DMS153 treated with DMSO at 0.1 percent for 48 hours (cell line): ENCODE data around the gene NLRX1.
A peak's percentile ranks its signal among the peaks of the same experiment; 100 is the strongest.
"Not testable (repeated sequence)": the region's sequence is repeated elsewhere in the genome, so short reads cannot be mapped to it uniquely, and the experiment has no call there.

Source experiments
- DNase-seq: peaks from one replicate; lab custom pipeline; 2025; ENCODE audit not compliant: unreplicated experiment; lab: John Stamatoyannopoulos, UW

The NLRX1 gene

DNA sequence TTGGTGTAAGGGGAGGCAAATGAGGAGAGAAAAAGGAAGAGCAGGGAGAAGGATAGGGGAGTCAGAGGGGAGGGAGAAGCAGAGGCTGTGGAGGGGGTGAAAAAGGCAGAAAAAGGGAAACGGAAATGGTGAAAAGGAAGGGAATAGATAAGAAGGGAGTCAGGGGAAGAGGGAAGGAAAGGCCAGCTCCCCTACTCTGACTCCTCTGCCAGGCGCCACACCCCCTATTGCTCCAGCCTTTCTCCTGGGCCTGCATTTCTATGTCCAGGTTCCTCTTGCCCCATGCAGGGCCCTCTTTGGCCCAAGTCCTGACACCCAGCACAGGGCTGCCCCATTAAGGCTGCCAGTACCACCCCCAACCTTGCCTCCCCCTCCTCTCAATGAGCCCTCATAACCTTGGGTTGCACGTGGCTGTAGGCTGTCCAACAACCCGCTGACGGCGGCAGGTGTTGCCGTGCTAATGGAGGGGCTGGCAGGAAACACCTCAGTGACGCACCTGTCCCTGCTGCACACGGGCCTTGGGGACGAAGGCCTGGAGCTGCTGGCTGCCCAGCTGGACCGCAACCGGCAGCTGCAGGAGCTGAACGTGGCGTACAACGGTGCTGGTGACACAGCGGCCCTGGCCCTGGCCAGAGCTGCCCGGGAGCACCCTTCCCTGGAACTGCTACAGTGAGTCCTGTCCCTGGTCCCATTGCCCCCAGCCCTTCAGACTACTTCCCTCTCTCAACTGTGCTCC lies 13.3 kb downstream of the NLRX1 start:
- no peak for DNase-seq

DNA sequence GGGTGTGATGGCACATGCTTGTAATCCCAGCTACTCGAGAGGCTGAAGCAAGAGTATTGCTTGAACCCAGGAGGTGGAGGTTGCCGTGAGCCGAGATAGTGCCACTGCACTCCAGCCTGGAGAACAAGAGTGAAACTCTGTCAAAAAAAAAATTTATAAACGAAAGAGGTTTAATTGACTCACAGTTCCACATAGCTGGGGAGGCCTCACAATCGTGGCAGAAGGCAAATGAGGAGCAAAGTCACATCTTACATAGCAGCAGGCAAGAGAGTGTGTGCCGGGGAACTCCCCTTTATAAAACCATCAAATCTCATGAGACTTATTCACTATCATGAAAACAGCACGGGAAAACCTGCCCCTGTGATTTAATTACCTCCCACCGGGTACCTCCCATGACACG lies 15.9 kb downstream of the NLRX1 start:
- DNase-seq: not testable (repeated sequence)

DNA sequence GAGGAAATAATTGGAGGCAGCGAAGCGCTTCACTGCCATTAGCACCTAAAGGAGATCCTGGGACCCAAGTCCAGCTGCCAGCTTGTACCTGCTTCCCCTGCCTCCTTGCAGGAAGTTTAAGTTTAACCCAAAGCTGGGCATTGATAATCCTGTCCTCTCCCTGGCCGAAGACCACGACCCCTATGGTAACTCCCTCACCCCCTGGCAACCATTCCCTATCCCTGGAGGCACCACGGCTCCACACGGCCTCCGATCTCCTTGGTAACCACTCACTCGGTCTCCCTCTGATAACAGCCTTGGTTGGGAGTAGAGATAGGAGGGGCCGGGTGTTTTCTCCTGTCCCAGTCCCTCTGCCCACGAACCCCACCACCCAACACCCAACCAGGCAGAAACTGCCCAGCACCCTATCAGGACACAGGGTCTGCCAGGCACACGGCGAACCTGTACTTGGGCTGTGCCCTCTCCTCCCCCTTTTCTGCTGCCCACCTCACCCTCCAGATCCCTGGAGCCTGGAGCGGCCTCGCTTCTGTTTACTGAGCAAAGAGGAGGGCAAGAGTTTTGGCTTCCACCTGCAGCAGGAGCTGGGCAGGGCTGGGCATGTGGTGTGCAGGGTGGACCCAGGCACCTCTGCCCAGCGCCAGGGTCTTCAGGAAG lies 17.6 kb downstream of the NLRX1 start:
- DNase-seq: no peak

DNA sequence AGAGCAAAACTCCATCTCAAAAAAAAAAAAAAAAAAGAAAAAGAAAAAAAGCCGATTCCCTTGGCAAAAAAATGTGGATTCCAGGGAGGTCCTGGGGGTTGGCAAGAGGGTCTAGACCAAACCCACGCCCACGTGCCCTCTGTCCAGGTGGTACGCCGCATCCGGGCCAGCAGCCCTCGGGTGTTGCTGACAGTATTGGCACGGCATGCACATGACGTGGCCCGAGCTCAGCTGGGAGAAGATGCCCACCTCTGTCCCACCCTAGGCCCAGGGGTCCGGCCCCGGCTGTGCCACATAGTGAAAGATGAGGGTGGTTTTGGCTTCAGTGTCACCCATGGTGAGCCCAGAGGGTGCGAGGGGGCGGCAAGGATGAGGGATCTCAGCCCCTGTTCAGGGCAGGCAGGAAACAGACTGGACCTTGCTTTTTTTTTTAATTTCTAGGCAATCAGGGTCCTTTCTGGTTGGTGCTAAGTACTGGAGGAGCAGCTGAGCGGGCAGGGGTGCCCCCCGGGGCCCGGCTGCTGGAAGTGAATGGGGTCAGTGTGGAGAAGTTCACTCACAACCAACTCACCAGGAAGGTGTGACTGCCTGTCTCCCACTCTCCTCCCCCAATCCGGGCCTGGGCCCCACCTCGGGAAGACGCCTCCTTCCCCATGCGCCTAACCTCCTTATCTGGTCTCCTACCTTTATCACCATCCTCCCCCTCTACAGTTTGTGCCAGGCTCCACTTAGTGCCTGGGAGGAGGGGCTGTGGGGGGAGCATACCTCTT lies 18.8 kb downstream of the NLRX1 start:
- no peak for DNase-seq

DNA sequence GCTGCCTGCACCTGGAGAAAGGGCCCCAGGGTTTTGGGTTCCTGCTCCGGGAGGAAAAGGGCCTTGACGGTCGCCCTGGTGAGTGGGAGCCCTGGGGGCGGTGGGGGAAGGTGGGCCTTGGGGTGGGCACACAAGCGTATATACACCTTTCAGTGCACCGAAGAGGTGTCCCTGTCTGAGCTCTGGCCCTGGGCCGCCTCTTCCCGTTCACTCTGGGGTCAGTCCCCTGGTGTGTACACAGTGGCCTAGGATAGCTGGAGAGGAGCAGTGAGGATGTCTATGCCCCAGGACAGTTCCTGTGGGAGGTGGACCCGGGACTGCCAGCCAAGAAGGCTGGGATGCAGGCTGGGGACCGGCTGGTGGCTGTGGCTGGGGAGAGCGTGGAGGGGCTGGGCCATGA lies 19.5 kb downstream of the NLRX1 start:
- no peak for DNase-seq

DNA sequence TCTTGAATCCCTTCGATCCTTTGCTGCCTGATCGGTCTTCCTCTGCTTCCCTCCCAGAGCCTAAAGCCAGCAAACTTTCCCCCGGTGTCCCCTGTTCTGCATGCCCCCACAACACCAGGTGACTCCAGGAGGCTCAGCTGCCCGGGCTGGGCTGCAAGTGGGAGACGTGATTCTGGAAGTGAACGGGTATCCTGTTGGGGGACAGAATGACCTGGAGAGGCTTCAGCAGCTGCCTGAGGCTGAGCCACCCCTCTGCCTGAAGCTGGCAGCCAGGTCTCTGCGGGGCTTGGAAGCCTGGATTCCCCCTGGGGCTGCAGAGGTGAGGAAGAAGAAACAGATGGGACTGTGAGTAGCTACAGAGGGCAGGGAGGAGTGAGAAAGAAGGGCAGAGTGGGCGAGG lies 20.4 kb downstream of the NLRX1 start:
- no peak for DNase-seq

DNA sequence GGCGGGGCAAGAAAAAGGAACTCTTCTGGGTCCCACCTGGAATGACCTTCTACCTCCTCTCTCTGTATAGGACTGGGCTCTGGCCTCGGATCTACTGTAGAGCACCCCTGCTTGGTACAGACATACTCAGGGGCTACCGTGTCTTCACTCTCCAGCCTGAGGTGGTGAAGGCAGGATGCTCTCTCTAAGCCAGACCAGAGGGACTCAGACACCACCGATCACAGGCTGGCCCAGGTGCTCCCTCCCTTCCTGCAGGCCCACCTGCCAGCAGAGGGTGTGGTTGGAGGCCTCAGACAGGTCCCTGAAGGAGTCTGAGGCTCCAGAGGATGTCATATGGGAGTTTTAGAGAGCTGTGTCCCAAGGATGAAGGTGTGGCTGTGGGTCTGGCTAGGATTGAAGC lies 20.9 kb downstream of the NLRX1 start:
- DNase-seq: no peak

DNA sequence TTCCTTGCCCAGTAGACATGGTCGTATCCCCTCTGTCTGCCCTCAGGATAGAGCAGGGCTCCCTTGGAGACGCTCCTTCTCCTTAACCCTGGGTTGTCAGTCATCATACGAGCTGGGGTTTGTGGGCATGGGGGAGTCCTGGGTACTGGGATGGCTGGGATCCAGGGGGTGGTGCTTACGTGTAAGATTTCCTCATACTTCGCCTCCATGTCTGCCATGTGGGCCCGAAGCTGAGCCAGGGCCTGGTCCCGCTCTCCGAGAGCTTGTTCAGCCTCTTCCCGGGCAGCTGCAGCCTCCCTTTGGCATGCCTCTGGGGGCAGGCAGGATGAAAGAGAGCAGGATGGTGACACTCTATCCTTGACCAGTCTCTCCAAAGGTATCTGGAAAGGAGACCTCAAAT lies 22.0 kb downstream of the NLRX1 start:
- DNase-seq: no peak

DNA sequence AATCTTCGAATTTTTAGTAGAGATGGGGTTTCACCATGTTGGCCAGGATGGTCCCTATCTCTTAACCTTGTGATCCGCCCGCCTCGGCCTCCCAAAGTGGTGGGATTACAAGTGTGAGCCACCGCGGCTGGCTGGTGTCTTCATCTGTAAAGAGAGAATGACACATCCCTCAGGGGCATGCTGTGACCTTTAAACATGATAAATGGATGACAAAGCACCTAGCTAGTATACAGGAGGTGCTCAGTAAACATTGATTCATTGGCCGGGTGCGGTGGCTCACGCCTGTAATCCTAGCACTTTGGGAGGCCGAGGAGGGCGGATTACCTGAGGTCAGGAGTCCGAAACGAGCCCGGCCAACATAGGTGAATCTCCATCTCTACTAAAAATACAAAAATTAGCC lies 22.7 kb downstream of the NLRX1 start:
- not testable (repeated sequence) for DNase-seq

DNA sequence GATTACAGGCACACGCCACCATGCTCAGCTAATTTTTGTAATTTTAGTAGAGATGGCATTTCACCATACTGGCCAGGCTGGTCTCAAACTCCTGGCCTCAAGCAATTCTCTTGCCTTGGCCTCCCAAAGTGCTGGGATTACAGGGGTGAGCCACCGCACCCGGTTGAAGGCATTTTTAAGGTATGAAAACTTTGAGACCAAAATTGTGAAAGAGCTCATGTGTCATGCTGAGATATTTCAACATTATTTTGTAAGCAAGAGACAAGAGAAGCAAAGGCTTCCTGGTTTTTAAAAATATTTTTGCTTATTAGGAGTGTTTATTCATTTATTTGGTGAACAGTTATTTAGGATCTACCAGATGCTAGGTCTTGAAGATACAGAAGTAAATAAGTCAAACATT lies 23.6 kb downstream of the NLRX1 start:
- DNase-seq: no peak

DNA sequence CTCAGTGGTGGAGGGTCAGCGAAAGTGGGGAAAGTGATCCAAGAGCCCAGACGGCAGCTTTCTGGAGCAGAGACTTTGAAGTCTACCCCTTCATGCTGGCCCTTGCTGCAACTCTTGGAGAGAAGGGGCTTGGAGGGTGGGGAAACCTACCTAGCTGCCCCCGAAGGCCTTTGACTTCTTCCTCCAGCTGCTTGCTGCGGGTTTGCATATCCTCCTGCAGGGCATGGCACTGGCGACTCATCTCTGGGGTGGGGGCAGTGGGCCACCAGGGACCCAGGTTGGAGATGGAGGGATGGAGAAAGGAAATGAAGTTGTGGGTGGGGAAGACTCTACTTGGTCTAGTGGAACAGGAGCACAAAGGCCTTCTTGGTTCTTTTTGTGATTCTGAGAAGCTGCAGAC lies 24.5 kb downstream of the NLRX1 start:
- no peak for DNase-seq

DNA sequence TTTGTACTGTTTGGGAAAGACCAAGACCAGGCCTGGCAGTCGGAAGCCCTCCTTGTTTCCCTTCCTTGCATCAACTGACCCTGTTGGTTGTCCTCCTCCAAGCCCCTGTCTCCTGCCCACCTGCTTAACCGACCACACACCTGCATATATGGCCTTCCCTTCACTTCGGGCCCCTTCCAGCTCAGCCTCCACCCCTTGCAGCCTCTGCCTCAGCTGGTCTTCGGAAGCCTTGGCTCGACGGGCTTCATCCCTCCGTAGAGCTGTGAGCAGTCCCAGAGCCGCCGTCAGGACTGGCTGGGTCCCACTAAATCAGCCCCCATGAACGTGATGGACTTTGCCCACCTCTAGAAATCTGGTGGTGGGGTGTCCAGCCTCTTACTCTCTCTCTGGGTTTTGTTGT lies 25.1 kb downstream of the NLRX1 start:
- no peak for DNase-seq

DNA sequence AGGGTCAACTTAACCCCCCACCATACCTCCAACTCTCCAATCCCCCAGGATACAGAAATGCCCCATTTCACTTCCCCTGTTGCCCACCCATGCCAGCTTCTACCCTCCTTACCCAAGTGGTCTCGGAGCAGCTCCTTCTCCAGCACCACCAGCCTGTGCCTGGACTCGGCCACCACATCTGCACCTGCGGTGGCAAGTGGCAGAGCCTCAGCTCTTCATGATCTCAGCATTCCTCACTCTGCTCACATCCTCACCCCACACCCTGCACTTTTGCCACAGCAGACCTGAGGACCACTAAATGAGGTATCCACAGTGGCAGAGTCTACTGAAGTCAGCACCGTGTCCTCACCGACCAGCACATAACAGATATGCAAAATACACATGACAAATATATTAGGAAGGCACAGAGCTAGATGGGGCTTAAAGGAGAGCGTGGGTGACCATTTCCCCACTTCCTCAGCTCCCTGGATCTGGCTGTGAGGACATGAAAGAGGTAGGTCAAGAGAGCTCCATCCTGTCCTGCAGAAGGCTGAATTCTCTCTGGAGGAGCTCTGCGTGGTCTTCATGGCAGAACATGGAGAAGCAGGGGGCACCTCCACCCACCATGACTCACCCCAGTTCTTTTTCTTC lies 26.4 kb downstream of the NLRX1 start:
- no peak for DNase-seq

DNA sequence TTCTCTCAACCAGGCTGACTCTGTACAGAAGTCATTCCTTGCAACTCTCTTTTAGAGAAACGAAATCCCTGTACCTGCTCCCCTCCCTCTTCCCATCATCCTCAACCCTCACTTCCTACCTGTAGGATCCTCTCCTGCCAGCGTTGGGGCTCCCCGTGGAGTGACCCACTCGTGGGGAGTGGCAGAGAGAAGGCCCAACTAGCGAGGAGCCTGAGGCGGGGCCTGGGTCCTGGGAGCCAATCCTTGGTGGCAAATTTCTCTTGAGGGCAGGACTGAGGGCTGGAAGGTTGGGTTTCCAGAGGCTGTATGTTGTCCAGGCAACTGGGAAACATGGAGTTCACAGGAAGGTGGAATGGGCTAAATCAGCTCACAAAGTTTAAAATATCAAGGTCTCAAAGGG lies 27.2 kb downstream of the NLRX1 start:
- DNase-seq: no peak

DNA sequence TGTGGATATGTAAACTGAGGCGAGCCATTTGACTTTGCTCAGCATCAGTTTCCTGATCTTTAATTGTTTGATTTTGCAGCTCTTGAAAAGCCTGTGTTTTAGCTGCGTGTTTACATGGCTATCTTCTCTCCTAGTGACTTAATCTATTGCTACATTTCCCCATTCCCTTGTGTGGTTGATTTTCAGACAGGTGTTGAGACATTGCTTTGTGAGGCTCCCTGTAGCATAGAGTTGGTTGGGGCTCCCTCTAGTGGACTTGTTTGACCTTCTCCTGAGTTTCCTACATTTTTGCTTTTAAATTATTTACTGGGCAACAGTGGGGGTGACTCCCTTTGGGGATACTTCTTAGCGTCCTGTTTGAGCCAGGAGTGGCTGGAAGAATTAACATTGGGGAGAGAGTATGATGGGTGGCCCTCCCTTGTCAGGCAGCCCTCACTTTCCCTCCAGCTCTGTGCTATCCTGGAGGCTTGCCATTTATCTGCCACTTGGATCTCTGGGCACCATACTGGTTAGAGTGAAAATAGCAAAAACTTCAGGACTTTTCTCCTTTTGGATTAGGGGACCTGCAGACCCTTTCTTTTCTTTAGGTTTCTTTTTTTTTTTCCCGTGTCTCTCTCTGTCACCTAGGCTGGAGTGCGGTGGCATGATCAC lies 28.4 kb downstream of the NLRX1 start:
- DNase-seq: peak; percentile 80

DNA sequence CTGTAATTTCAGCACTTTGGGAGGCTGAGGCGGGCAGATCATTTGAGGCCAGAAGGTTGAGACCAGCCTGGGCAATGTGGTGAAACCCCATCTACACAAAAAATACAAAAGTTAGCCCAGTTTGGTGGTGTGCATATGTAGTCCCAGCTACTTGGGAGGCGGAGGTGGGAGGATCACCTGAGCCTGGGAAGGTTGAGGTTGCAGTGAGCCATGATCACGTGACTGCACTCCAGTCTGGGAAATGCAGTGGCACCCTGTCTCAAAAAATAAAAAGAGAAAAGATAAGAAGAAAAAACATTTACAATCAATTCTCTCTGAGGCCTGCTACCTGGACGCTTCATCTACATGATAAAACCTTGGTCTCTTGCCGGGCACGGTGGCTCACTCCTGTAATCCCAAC lies 30.4 kb downstream of the NLRX1 start:
- DNase-seq: no peak

DNA sequence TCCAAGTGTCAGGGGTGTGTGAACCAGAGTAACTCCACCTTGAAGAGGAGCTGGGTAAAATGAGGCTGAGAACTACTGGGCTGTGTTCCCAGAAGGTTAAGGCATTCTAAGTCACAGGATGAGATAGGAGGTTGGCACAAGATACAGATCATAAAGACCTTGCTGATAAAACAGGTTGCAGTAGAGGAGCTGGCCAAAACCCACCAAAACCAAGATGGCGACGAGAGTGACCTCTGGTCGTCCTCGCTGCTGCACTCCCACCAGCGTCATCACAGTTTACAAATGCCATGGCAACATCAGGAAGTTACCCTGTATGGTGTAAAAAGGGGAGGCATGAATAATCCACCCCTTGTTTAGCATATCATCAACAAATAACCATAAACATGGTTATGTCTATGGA lies 32.7 kb downstream of the NLRX1 start:
- not testable (repeated sequence) for DNase-seq

DNA sequence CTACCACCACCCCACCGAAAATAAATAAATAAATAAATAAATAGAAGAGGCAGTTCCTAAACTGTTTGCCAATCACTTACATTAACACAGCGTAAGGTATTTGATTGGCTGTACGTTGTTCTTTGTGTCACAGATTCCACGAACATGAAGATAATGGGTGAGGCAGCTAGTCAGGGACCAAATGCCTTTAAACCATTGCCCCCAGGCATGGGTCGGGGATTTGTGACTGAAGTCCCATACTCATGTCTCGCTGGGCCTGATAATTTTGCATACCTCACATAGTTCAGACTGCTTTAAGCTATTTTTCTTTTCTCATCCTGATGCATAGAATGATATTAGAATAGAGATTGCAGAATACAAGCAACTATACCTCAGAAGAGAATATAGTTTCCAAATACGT lies 34.0 kb downstream of the NLRX1 start:
- no peak for DNase-seq

DNA sequence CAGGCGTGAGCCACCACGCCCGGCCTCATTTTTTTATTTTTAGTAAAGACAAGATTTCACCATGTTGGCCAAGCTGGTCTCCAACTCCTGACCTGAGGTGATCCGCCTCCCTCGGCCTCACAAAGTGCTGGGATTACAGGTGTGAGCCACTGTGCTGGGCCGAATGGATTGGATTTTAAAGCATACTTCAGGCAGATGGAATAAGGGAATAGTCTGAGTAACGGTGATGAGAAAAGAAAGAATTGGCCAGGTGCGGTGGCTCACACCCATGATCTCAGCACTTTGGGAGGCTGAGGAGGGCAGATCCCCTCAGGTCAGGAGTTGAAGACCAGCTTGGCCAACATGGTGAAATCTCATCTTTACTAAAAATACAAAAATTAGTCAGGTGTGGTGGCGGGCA lies 35.5 kb downstream of the NLRX1 start:
- no peak for DNase-seq

DNA sequence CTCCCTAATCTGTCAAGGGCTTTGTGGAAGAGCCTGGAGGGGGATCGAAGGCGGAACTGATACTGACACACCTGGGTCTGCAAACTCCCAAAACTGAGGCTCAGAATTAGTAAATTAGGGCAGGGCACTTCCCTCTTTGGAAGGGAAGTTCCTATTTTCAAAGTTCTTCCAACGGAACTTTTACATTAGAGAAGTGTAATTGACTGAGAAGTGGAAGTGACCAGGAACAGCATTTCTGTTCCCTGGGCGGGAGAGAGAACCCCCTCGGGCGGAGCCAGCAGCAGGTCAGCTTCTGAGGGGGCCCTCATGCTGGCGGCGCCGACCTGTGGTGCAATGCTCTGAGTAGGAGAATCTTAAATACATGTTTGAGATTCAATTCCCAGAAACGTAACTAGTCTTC lies 36.6 kb downstream of the NLRX1 start:
- no peak for DNase-seq
